ENCODE measurements around the gene ATXN1. TPM values are rescaled to one million over a fixed set of nuclear protein-coding genes. Genes with fewer than 3 reads are reported as not detected.

ATXN1 gene
- total and polyA plus RNA-seq, 2 experiments from 2014 or later: 4.8 to 9.1 TPM

DNA sequence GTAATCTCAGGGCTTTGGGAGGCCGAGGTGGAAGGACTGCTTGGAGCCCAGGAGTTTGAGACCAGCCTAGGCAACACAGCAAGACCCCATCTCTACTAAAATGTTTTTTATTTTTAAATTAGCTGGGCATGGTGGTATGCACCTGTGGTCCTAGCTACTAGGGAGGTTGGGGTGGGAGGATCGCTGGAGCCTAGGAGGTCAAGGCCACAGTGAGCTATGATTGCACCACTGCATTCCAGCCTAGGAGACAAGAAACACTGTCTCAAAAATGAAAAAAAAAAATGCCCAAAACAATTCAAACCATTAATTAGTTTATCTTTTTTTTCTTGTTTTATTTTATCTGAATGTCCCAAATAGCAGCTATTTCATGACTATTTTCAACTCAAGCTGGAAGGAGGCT, 437.1 kb downstream of the ATXN1 start:
- H3K36me3 Mint-ChIP-seq (ENCODE audit: low read depth): no peaks in the 10 kb centered on the region; the same call in 2 of the 3 replicates
- H3K27ac ChIP-seq (ENCODE audit: low read depth): no peak overlapping the region
- ATAC-seq: no peak
- H3K4me3 ChIP-seq: no peak overlapping the region
- no peaks in the 10 kb centered on the region; the same call in 2 of the 3 replicates for H3K9me3 Mint-ChIP-seq
- no peaks in the 10 kb centered on the region for H3F3A ChIP-seq (replicated peaks; ENCODE audit: low read depth)
- DNase-seq (ENCODE audit: low spot score): no peak
- peaks cover 12% of the 10 kb centered on the region; the same call in 1 of the 2 replicates for H3K4me1 ChIP-seq (ENCODE audit: insufficient read depth)
- no peaks in the 10 kb centered on the region for H3K36me3 ChIP-seq (ENCODE audit: insufficient read depth)
- no peak overlapping the region for H3K27ac Mint-ChIP-seq
- H3K4me3 Mint-ChIP-seq: no peak overlapping the region
- no peaks in the 10 kb centered on the region for H3K79me2 ChIP-seq (replicated peaks; ENCODE audit: insufficient read depth)
- H4K20me1 ChIP-seq (replicated peaks; ENCODE audit: insufficient read depth): no peaks in the 10 kb centered on the region
- TF ChIP-seq ZNF462 (CRISPR knock-in tag; IDR thresholded peaks at IDR 0.05) (no peak), EZH2 (IDR thresholded peaks at IDR 0.05; ENCODE audit: low read depth, unreplicated experiment) (no peak)
- H3K4me2 ChIP-seq: no peak overlapping the region
- no peak overlapping the region for H2AFZ ChIP-seq
- peaks cover 34% of the 10 kb centered on the region for H3K4me1 Mint-ChIP-seq
- H3K9me2 ChIP-seq (ENCODE audit: insufficient read depth): no peaks in the 10 kb centered on the region
- peaks cover 14% of the 10 kb centered on the region for H3K27me3 Mint-ChIP-seq (ENCODE audit: insufficient read depth, low read depth, poor library complexity)
- no peaks in the 10 kb centered on the region for H3K27me3 ChIP-seq (ENCODE audit: insufficient read depth)

DNA sequence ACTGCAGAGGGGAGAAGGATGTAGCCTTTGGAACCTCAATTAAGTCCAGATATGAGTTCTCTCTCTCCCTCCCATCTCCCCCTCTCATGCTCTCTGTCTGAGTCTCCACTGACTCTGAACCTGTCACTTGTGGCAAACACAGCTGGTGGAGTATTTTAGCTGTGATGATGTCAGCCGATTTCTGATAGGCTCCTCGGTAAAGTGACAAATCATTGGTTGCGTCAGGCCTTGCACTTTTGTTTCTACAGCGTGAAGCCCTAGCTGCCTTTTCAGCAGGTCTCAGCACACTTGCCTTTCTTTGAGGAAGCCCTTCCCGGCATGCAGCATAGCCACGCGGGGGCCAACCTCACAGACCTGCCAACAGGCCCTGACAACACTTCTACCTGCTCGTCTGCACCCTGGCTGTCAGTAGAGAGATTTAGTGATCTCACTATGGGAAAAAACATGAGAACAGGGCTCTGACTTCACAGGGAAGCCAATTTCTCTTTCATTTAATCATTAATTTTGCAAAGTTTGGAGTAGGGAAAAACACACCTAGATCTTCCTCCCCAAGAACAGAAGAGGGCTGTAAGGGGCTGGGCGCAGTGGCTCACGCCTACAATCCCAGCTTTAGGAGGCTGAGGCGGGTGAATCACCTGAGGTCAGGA, 438.5 kb downstream of the ATXN1 start:
- Histone ChIP-seq H3K4me3 (no peak overlapping the region), H3K79me2 (replicated peaks; ENCODE audit: insufficient read depth) (no peaks in the 10 kb centered on the region), H3K36me3 (ENCODE audit: insufficient read depth) (no peaks in the 10 kb centered on the region), H4K20me1 (replicated peaks; ENCODE audit: insufficient read depth) (no peaks in the 10 kb centered on the region), H3K27ac (ENCODE audit: low read depth) (0 out of 2 replicates have a peak overlapping the region, but pooled peaks have one; percentile 42), H3K4me2 (no peak overlapping the region), H3F3A (replicated peaks; ENCODE audit: low read depth) (no peaks in the 10 kb centered on the region), H3K27me3 (ENCODE audit: insufficient read depth) (no peaks in the 10 kb centered on the region), H3K4me1 (ENCODE audit: insufficient read depth) (peaks cover 12% of the 10 kb centered on the region; the same call in 1 of the 2 replicates), H3K9me2 (ENCODE audit: insufficient read depth) (no peaks in the 10 kb centered on the region), H2AFZ (no peak overlapping the region)
- Mint-ChIP-seq H3K27me3 (ENCODE audit: insufficient read depth, low read depth, poor library complexity) (peaks cover 10% of the 10 kb centered on the region), H3K27ac (peak overlapping the region; percentile 86; the same call in 1 of the 2 replicates), H3K4me1 (peaks cover 36% of the 10 kb centered on the region), H3K4me3 (no peak overlapping the region), H3K36me3 (ENCODE audit: low read depth) (no peaks in the 10 kb centered on the region; the same call in 2 of the 3 replicates), H3K9me3 (no peaks in the 10 kb centered on the region; the same call in 2 of the 3 replicates)
- peak; percentile 63 for ATAC-seq
- TF ChIP-seq ZNF331 (CRISPR knock-in tag; IDR thresholded peaks at IDR 0.05; ENCODE audit: low read depth) (no peak), CREB1 (CRISPR knock-in tag; IDR thresholded peaks at IDR 0.05; ENCODE audit: low read depth) (no peak)
- TF ChIP-seq, protein P1, sequence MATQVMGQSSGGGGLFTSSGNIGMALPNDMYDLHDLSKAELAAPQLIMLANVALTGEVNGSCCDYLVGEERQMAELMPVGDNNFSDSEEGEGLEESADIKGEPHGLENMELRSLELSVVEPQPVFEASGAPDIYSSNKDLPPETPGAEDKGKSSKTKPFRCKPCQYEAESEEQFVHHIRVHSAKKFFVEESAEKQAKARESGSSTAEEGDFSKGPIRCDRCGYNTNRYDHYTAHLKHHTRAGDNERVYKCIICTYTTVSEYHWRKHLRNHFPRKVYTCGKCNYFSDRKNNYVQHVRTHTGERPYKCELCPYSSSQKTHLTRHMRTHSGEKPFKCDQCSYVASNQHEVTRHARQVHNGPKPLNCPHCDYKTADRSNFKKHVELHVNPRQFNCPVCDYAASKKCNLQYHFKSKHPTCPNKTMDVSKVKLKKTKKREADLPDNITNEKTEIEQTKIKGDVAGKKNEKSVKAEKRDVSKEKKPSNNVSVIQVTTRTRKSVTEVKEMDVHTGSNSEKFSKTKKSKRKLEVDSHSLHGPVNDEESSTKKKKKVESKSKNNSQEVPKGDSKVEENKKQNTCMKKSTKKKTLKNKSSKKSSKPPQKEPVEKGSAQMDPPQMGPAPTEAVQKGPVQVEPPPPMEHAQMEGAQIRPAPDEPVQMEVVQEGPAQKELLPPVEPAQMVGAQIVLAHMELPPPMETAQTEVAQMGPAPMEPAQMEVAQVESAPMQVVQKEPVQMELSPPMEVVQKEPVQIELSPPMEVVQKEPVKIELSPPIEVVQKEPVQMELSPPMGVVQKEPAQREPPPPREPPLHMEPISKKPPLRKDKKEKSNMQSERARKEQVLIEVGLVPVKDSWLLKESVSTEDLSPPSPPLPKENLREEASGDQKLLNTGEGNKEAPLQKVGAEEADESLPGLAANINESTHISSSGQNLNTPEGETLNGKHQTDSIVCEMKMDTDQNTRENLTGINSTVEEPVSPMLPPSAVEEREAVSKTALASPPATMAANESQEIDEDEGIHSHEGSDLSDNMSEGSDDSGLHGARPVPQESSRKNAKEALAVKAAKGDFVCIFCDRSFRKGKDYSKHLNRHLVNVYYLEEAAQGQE (IDR thresholded peaks at IDR 0.05; ENCODE audit: unreplicated experiment): no peak
- peak; percentile 47 for DNase-seq (ENCODE audit: low spot score)

Data from GM23338 (cell line).